K562 (cell line): Measurements from ENCODE around the gene DENND1A.

Experiments
- ETS1 ChIP-seq: conservative IDR thresholded peaks from 2 replicates; pipeline ENCODE4 v1.6.1; 2011; ENCODE audit warnings: low read depth, mild to moderate bottlenecking, low read length; ENCODE audit not compliant: control insufficient read depth
- GABPB2 ChIP-seq: fragments of 250-450 bp; sonication (Bioruptor Pico); conservative IDR thresholded peaks from 2 replicates; pipeline ENCODE4 v1.5.1; 2021; ENCODE audit warnings: mild to moderate bottlenecking
- TF ChIP-seq, protein P1 (sequence below), 3 experiments: IDR thresholded peaks in 2 of 3; conservative IDR thresholded peaks in 1 of 3; 2 replicates each; pipeline ENCODE4 v1.5.1; 2011 to 2012; ENCODE audit warnings: low read length in 3 of 3, mild to moderate bottlenecking in 3 of 3, control low read depth in 2 of 3, improper control_type of control experiment in 1 of 3, inconsistent platforms in 1 of 3, low read depth in 1 of 3, mixed read lengths in 1 of 3, moderate library complexity in 1 of 3; ENCODE audit not compliant: insufficient read depth in 2 of 3

- TF ChIP-seq GABPB2 (CRISPR knock-in tag) (no peak), ETS1 (no peak)
- TF ChIP-seq, protein P1, sequence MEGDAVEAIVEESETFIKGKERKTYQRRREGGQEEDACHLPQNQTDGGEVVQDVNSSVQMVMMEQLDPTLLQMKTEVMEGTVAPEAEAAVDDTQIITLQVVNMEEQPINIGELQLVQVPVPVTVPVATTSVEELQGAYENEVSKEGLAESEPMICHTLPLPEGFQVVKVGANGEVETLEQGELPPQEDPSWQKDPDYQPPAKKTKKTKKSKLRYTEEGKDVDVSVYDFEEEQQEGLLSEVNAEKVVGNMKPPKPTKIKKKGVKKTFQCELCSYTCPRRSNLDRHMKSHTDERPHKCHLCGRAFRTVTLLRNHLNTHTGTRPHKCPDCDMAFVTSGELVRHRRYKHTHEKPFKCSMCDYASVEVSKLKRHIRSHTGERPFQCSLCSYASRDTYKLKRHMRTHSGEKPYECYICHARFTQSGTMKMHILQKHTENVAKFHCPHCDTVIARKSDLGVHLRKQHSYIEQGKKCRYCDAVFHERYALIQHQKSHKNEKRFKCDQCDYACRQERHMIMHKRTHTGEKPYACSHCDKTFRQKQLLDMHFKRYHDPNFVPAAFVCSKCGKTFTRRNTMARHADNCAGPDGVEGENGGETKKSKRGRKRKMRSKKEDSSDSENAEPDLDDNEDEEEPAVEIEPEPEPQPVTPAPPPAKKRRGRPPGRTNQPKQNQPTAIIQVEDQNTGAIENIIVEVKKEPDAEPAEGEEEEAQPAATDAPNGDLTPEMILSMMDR (IDR thresholded peaks at IDR 0.05 in 2 of 3, conservative IDR thresholded peaks at IDR 0.05 in 1 of 3; ENCODE audit: insufficient read depth in 2 of 3, low read depth in 1 of 3, low read length in 3 of 3): no peak
These were observed 404.5 kb downstream of the DENND1A start for GRCh38 chr9:123525424-123525823.
